ENCODE measurements around the gene DDAH2. TPM values are rescaled to one million over a fixed set of nuclear protein-coding genes. Genes with fewer than 3 reads are reported as not detected.
A peak's percentile ranks its signal among the peaks of the same experiment; 100 is the strongest.

The DDAH2 gene
- total RNA-seq, 1 experiment from 2014 or later, result 166 TPM

- no peak for DNase-seq (ENCODE audit: low spot score)
Measured at GRCh38 chr6:31732029-31732428, 2.9 kb upstream of the DDAH2 start.

GRCh38 chr6:31730631-31731086 is 1.6 kb upstream of the DDAH2 start:
- no peak for DNase-seq (ENCODE audit: low spot score)

- peak; percentile 87 for DNase-seq (ENCODE audit: low spot score)
Measured at GRCh38 chr6:31729979-31730630, 1.0 kb upstream of the DDAH2 start.

- peak; percentile 87 for DNase-seq (ENCODE audit: low spot score)
Measured at GRCh38 chr6:31729515-31729978, 448 bp upstream of the DDAH2 start.

GRCh38 chr6:31727717-31728671 is 1.1 kb downstream of the DDAH2 start:
- DNase-seq (ENCODE audit: low spot score), result no peak

GRCh38 chr6:31727034-31727716 is 1.9 kb downstream of the DDAH2 start:
- no peak for DNase-seq (ENCODE audit: low spot score)

GRCh38 chr6:31725502-31726350 is 3.4 kb downstream of the DDAH2 start:
- DNase-seq (ENCODE audit: low spot score), result no peak

- DNase-seq (ENCODE audit: low spot score), result no peak
Measured at GRCh38 chr6:31723980-31724691, 5.0 kb downstream of the DDAH2 start.

- no peak for DNase-seq (ENCODE audit: low spot score)
Measured at GRCh38 chr6:31723245-31723979, 5.7 kb downstream of the DDAH2 start, which contains the start of gene MPIG6B. Gene MPIG6B, plus strand, starts transcription at chr6:31723373. Its CDS starts 11 bp downstream, at chr6:31723384.

- DNase-seq (ENCODE audit: low spot score), result no peak
Measured at GRCh38 chr6:31722173-31722572, 6.9 kb downstream of the DDAH2 start.

GRCh38 chr6:31721351-31722020 is 7.6 kb downstream of the DDAH2 start, which contains the start of gene LY6G6C:
Gene LY6G6C, minus strand, starts transcription at chr6:31721746. Its CDS starts 67 bp downstream, at chr6:31721679.
- no peak for DNase-seq (ENCODE audit: low spot score)

GRCh38 chr6:31720196-31720770 is 8.8 kb downstream of the DDAH2 start:
- no peak for DNase-seq (ENCODE audit: low spot score)

GRCh38 chr6:31719001-31719400 is 10.1 kb downstream of the DDAH2 start:
- DNase-seq (ENCODE audit: low spot score), result no peak

GRCh38 chr6:31718265-31718664 is 10.8 kb downstream of the DDAH2 start:
- DNase-seq (ENCODE audit: low spot score), result no peak

GRCh38 chr6:31717499-31718222 is 11.4 kb downstream of the DDAH2 start:
- no peak for DNase-seq (ENCODE audit: low spot score)

GRCh38 chr6:31715022-31715958 is 13.8 kb downstream of the DDAH2 start, which contains the start of gene LY6G6D:
Gene LY6G6D, plus strand, starts transcription at chr6:31715348. Its CDS starts 8 bp downstream, at chr6:31715356.
- no peak for DNase-seq (ENCODE audit: low spot score)
